IMR-90 (cell line): Measurements from ENCODE around the gene AK3. TPM values are rescaled to one million over a fixed set of nuclear protein-coding genes. Genes with fewer than 3 reads are reported as not detected.

ENCODE experiments used
- ATAC-seq: fragments of 200-7000 bp; cut with Tn5 transposase; 2 replicates; pipeline ENCODE4 v1.9.1; 2020; ENCODE audit warnings: low read depth, mild to moderate bottlenecking, moderate library complexity
- BruUV-seq: library from RNA; stranded (reverse); fragments of 400-500 nt; replicated peaks from 2 replicates; lab custom pipeline; 2021; lab: Mats Ljungman, UMichigan
- CTCF ChIA-PET: fragments of 300-600 bp; formaldehyde crosslinking; extraction: SDS; loops from one replicate; lab custom pipeline; 2021; ENCODE audit warnings: antibody characterized with exemption; lab: Yijun Ruan, JAX
- POLR2A ChIA-PET: fragments of 300-600 bp; sonication (Branson Sonifier 250); formaldehyde crosslinking; loops from one replicate; lab custom pipeline; 2022; ENCODE audit warnings: antibody characterized with exemption; ENCODE audit not compliant: unreplicated experiment; lab: Charles Lee
- DNase-seq: peaks from one replicate; pipeline ENCODE4 v3.0.0; 2013
- H2AFZ ChIP-seq: replicated peaks from 2 replicates; pipeline ENCODE3; 2013; ENCODE audit warnings: low read length, mild to moderate bottlenecking; ENCODE audit not compliant: poor library complexity
- H2AK5ac ChIP-seq: 2 replicates; pipeline ENCODE4 v1.6.1; 2013; ENCODE audit warnings: low read depth, low read length, inconsistent platforms
- H2AK9ac ChIP-seq: replicated peaks from 2 replicates; pipeline ENCODE3; 2013; ENCODE audit warnings: mild to moderate bottlenecking, low read depth, low read length, moderate library complexity; ENCODE audit not compliant: poor library complexity
- H2BK120ac ChIP-seq: 2 replicates; pipeline ENCODE4 v1.6.1; 2013; ENCODE audit warnings: low read depth, low read length, inconsistent platforms
- H2BK15ac ChIP-seq: 3 replicates; pipeline ENCODE4 v1.6.1; 2013; ENCODE audit warnings: low read depth, low read length, inconsistent platforms
- H2BK20ac ChIP-seq: 2 replicates; pipeline ENCODE4 v1.6.1; 2013; ENCODE audit warnings: low read depth, mild to moderate bottlenecking, inconsistent platforms, low read length, moderate library complexity
- H2BK5ac ChIP-seq: 2 replicates; pipeline ENCODE4 v1.6.1; 2013; ENCODE audit warnings: mild to moderate bottlenecking, low read depth, low read length, inconsistent platforms; ENCODE audit not compliant: poor library complexity, severe bottlenecking
- H3K14ac ChIP-seq: replicated peaks from 2 replicates; pipeline ENCODE4 v1.6.1; 2013; ENCODE audit warnings: low read depth, low read length, inconsistent platforms
- H3K18ac ChIP-seq: 2 replicates; pipeline ENCODE4 v1.6.1; 2013; ENCODE audit warnings: low read depth, low read length, control low read depth
- H3K23ac ChIP-seq: 2 replicates; pipeline ENCODE4 v1.6.1; 2013; ENCODE audit warnings: low read depth, low read length, inconsistent platforms
- H3K27ac ChIP-seq: 2 replicates; pipeline ENCODE4 v1.5.1; 2013; ENCODE audit warnings: mild to moderate bottlenecking, control low read depth, low read length; ENCODE audit not compliant: insufficient read depth
- H3K27me3 ChIP-seq: 2 replicates; pipeline ENCODE4 v1.6.1; 2013; ENCODE audit warnings: low read length; ENCODE audit not compliant: control insufficient read depth, insufficient read depth
- H3K36me3 ChIP-seq: 2 replicates; pipeline ENCODE4 v1.6.1; 2013; ENCODE audit warnings: low read length, mixed read lengths; ENCODE audit not compliant: control insufficient read depth, insufficient read depth
- H3K4ac ChIP-seq: 2 replicates; pipeline ENCODE4 v1.6.1; 2013; ENCODE audit warnings: low read depth, low read length, inconsistent platforms
- H3K4me1 ChIP-seq: 2 replicates; pipeline ENCODE4 v1.6.1; 2013; ENCODE audit warnings: low read length, mixed read lengths; ENCODE audit not compliant: control insufficient read depth, insufficient read depth
- H3K4me2 ChIP-seq: 2 replicates; pipeline ENCODE4 v1.6.1; 2013; ENCODE audit warnings: low read depth, mild to moderate bottlenecking, control low read depth, low read length, moderate library complexity
- H3K4me3 ChIP-seq: 2 replicates; pipeline ENCODE4 v1.5.1; 2013; ENCODE audit warnings: low read depth, mild to moderate bottlenecking, control low read depth, low read length, moderate library complexity; ENCODE audit not compliant: insufficient read depth
- H3K56ac ChIP-seq: 2 replicates; pipeline ENCODE4 v1.6.1; 2013; ENCODE audit warnings: low read length, inconsistent platforms; ENCODE audit not compliant: insufficient read depth; ENCODE audit errors: extremely low read depth
- H3K79me1 ChIP-seq, 2 experiments: 2 replicates each; pipeline ENCODE4 v1.6.1; 2013; ENCODE audit warnings: low read length in 2 of 2, inconsistent platforms in 1 of 2, low read depth in 1 of 2
- H3K9ac ChIP-seq: 2 replicates; pipeline ENCODE4 v1.6.1; 2013; ENCODE audit warnings: low read depth, low read length, control low read depth
- H3K9me1 ChIP-seq: 2 replicates; pipeline ENCODE4 v1.6.1; 2013; ENCODE audit warnings: low read length, inconsistent platforms; ENCODE audit not compliant: insufficient read depth
- H3K9me3 ChIP-seq: 2 replicates; pipeline ENCODE4 v1.6.1; 2013; ENCODE audit warnings: low read length; ENCODE audit not compliant: control insufficient read depth, insufficient read depth
- H4K20me1 ChIP-seq: 2 replicates; pipeline ENCODE4 v1.6.1; 2013; ENCODE audit warnings: low read length, inconsistent platforms; ENCODE audit not compliant: insufficient read depth
- H4K5ac ChIP-seq: 2 replicates; pipeline ENCODE4 v1.6.1; 2013; ENCODE audit warnings: mild to moderate bottlenecking, low read depth, low read length, control low read depth
- H4K8ac ChIP-seq, 2 experiments: 2 replicates each; pipeline ENCODE4 v1.6.1; 2013; ENCODE audit warnings: low read depth in 2 of 2, low read length in 2 of 2, control low read depth in 1 of 2, inconsistent platforms in 1 of 2
- H4K91ac ChIP-seq: 2 replicates; pipeline ENCODE4 v1.6.1; 2013; ENCODE audit warnings: low read depth, low read length, inconsistent platforms; ENCODE audit not compliant: insufficient read depth
- BHLHE40 ChIP-seq: fragments of 150-350 bp; IDR thresholded peaks from 2 replicates; pipeline ENCODE4 v1.6.1; 2016; ENCODE audit warnings: mild to moderate bottlenecking, low read depth, low read length
- CEBPB ChIP-seq: IDR thresholded peaks from 2 replicates; pipeline ENCODE4 v1.6.1; 2012; ENCODE audit warnings: low read depth, low read length, improper control_type of control experiment
- CHD1 ChIP-seq: IDR thresholded peaks from 2 replicates; pipeline ENCODE4 v1.6.1; 2012; ENCODE audit warnings: low read depth, low read length, improper control_type of control experiment
- FOS ChIP-seq: fragments of 150-350 bp; IDR thresholded peaks from 2 replicates; pipeline ENCODE4 v1.6.1; 2016; ENCODE audit warnings: low read depth, low read length
- MAFK ChIP-seq: IDR thresholded peaks from 2 replicates; pipeline ENCODE4 v1.6.1; 2012; ENCODE audit warnings: low read depth, low read length, improper control_type of control experiment
- MAZ ChIP-seq: IDR thresholded peaks from 2 replicates; pipeline ENCODE4 v1.6.1; 2012; ENCODE audit warnings: low read depth, mild to moderate bottlenecking, low read length, improper control_type of control experiment, moderate library complexity, borderline replicate concordance
- MXI1 ChIP-seq: IDR thresholded peaks from 2 replicates; pipeline ENCODE4 v1.6.1; 2012; ENCODE audit warnings: low read depth, mild to moderate bottlenecking, low read length, moderate library complexity, borderline replicate concordance
- POLR2A ChIP-seq: IDR thresholded peaks from 2 replicates; pipeline ENCODE4 v1.6.1; 2012; ENCODE audit warnings: mild to moderate bottlenecking, low read depth, low read length
- RAD21 ChIP-seq: IDR thresholded peaks from 2 replicates; pipeline ENCODE4 v1.6.1; 2012; ENCODE audit warnings: low read length, improper control_type of control experiment
- RCOR1 ChIP-seq: IDR thresholded peaks from 2 replicates; pipeline ENCODE4 v1.6.1; 2012; ENCODE audit warnings: mild to moderate bottlenecking, low read length, improper control_type of control experiment; ENCODE audit not compliant: insufficient replicate concordance
- RFX5 ChIP-seq: IDR thresholded peaks from 2 replicates; pipeline ENCODE4 v1.8.0; 2012; ENCODE audit warnings: low read depth, mild to moderate bottlenecking, low read length, moderate library complexity
- SMC3 ChIP-seq: fragments of 150-350 bp; IDR thresholded peaks from 2 replicates; pipeline ENCODE4 v1.6.1; 2016; ENCODE audit warnings: low read depth, mild to moderate bottlenecking, antibody characterized with exemption, low read length, moderate library complexity
- WGBS, 2 experiments: methylation state at CpG; one replicate each; pipeline versions ENCODE4 v1.1.5 to v1.1.7; 2013; ENCODE audit warnings: missing lambda C conversion rate in 2 of 2; ENCODE audit not compliant: insufficient read length in 1 of 2; ENCODE audit errors: extremely low coverage in 2 of 2; 5-methylcytosine and 5-hydroxymethylcytosine counted together
- dilution Hi-C: fragments of 300-500 bp; cut with HindIII; formaldehyde crosslinking; loops from one replicate; pipeline ENCODE4 v1.14.3; 2018; ENCODE audit warnings: low sequenced_read_pairs; ENCODE audit not compliant: unreplicated experiment
- in situ Hi-C: fragments of 300-500 bp; cut with MboI; formaldehyde crosslinking; loops from 3 replicates; pipeline ENCODE4 v1.14.3; 2019; ENCODE audit warnings: low sequenced_read_pairs, inconsistent platforms, mixed read lengths
- intact Hi-C: fragments of 100-400 bp; cut with micrococcal nuclease; formaldehyde crosslinking; loops from 2 replicates; pipeline ENCODE4 v1.10.0; 2022
- polyA plus RNA-seq, 3 experiments: library from polyadenylated mRNA; depleted of rRNA; stranded (reverse); fragments of >200 nt; gene quantifications; 2 replicates each; pipeline ENCODE4 v1.2.3, GENCODE V29; 2012; ENCODE audit warnings: low replicate concordance in 1 of 3
- total RNA-seq: library from RNA; depleted of rRNA; stranded (reverse); fragments of >200 nt; gene quantifications from 2 replicates; pipeline ENCODE4 v1.2.3, GENCODE V29; 2012
- TF ChIP-seq, protein P1 (sequence below): conservative IDR thresholded peaks from 2 replicates; pipeline ENCODE4 v1.5.1; 2012; ENCODE audit warnings: mild to moderate bottlenecking, low read depth, low read length, improper control_type of control experiment
- TF ChIP-seq, protein P2 (sequence below): fragments of 150-350 bp; IDR thresholded peaks from 2 replicates; pipeline ENCODE4 v1.6.1; 2017; ENCODE audit warnings: mild to moderate bottlenecking, antibody characterized with exemption, low read length, low read depth
- TF ChIP-seq, protein P3 (sequence below): fragments of 150-350 bp; IDR thresholded peaks from 2 replicates; pipeline ENCODE4 v1.6.1; 2016; ENCODE audit warnings: low read depth, mild to moderate bottlenecking, low read length, moderate library complexity, borderline replicate concordance

AK3 gene
- total and polyA plus RNA-seq, 2 of the 4 experiments (the other 2 are of a cell fraction) = 24.7 to 26.2 TPM

DNA sequence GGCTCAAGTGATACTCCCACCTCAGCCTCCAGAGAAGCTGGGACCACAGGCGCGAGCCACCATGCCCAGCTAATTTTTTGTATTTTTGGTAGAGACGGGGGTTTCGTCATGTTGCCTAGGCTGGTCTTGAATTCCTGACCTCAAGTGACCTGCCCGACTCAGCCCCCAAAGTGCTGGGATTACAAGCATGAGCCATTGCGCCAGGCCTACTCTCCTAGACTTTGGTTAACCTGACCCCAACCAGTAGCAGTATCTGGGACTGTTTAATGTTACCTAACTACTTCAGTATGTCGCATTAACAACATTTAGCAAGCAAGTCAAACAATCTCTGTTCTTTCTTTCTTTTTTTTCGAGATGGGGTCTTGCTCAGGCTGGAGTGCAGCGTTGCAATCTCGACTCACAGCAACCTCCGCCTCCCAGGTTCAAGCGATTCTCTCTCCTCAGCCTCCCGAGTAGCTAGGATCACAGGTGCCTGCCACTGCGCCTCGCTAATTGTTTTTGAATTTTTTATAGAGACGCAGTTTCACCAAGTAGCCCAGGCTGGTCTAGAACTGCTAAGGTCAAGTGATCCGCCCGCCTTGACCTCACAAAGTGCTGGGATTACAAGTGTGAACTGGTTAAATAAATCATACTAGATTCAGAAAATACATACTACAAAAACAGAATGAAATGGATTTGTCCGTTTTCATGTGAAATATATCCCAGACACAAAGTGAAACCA lies 2.0 kb downstream of the AK3 start:
- Histone ChIP-seq H3K79me1 (peaks cover 9 to 39% of the 10 kb centered on the region in 2 experiments; a peak in 3 of 4 replicates), H3K9ac (peak overlapping the region; percentile 75; the same call in 1 of the 2 replicates), H3K4me1 (peaks cover 7% of the 10 kb centered on the region; the same call in 1 of the 2 replicates), H3K4me3 (peak overlapping the region; percentile 94), H4K5ac (no peak overlapping the region; the same call in 1 of the 2 replicates), H2AFZ (no peak overlapping the region), H3K4me2 (peak overlapping the region; percentile 98), H2BK120ac (no peak overlapping the region), H3K23ac (peak overlapping the region; percentile 66; the same call in 1 of the 2 replicates), H4K8ac (0 out of 4 replicates have a peak overlapping the region, but pooled peaks of 1 of the 2 experiments have one; percentile 6), H2BK15ac (no peak overlapping the region), H3K36me3 (peaks cover 2% of the 10 kb centered on the region), H4K91ac (no peak overlapping the region), H3K9me3 (no peaks in the 10 kb centered on the region), H3K9me1 (peaks cover 6% of the 10 kb centered on the region), H3K56ac (no peak overlapping the region), H3K18ac (no peak overlapping the region), H2AK5ac (peak overlapping the region; percentile 70), H2BK5ac (no peak overlapping the region), H3K27ac (peak overlapping the region; percentile 38; the same call in 1 of the 2 replicates), H2BK20ac (no peak overlapping the region), H2AK9ac (no peak overlapping the region), H3K14ac (peak overlapping the region; percentile 37; the same call in 1 of the 2 replicates), H3K27me3 (no peaks in the 10 kb centered on the region), H4K20me1 (peaks cover 16% of the 10 kb centered on the region), H3K4ac (peak overlapping the region; percentile 55)
- no TSS peak for BruUV-seq
- TF ChIP-seq POLR2A = no peak
- TF ChIP-seq RAD21 = no peak
- no peak for TF ChIP-seq MAZ
- TF ChIP-seq, protein P1, sequence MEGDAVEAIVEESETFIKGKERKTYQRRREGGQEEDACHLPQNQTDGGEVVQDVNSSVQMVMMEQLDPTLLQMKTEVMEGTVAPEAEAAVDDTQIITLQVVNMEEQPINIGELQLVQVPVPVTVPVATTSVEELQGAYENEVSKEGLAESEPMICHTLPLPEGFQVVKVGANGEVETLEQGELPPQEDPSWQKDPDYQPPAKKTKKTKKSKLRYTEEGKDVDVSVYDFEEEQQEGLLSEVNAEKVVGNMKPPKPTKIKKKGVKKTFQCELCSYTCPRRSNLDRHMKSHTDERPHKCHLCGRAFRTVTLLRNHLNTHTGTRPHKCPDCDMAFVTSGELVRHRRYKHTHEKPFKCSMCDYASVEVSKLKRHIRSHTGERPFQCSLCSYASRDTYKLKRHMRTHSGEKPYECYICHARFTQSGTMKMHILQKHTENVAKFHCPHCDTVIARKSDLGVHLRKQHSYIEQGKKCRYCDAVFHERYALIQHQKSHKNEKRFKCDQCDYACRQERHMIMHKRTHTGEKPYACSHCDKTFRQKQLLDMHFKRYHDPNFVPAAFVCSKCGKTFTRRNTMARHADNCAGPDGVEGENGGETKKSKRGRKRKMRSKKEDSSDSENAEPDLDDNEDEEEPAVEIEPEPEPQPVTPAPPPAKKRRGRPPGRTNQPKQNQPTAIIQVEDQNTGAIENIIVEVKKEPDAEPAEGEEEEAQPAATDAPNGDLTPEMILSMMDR = no peak
- TF ChIP-seq CHD1 = no peak
- no peak for TF ChIP-seq MXI1
- no peak for TF ChIP-seq RCOR1
- TF ChIP-seq, protein P2, sequence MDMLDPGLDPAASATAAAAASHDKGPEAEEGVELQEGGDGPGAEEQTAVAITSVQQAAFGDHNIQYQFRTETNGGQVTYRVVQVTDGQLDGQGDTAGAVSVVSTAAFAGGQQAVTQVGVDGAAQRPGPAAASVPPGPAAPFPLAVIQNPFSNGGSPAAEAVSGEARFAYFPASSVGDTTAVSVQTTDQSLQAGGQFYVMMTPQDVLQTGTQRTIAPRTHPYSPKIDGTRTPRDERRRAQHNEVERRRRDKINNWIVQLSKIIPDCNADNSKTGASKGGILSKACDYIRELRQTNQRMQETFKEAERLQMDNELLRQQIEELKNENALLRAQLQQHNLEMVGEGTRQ = no peak
- no peak for TF ChIP-seq MAFK
- TF ChIP-seq, protein P3, sequence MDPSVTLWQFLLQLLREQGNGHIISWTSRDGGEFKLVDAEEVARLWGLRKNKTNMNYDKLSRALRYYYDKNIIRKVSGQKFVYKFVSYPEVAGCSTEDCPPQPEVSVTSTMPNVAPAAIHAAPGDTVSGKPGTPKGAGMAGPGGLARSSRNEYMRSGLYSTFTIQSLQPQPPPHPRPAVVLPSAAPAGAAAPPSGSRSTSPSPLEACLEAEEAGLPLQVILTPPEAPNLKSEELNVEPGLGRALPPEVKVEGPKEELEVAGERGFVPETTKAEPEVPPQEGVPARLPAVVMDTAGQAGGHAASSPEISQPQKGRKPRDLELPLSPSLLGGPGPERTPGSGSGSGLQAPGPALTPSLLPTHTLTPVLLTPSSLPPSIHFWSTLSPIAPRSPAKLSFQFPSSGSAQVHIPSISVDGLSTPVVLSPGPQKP = no peak
- no peak for TF ChIP-seq BHLHE40
- TF ChIP-seq RFX5 = no peak
- TF ChIP-seq CEBPB = no peak
- TF ChIP-seq FOS = no peak
- TF ChIP-seq SMC3 = no peak
- ChIA-PET POLR2A (no interaction called here), CTCF (no interaction called here)
- DNase-seq (peak; percentile 14), ATAC-seq (no peak)
- dilution Hi-C loops (no loop called here), intact Hi-C loops (no loop called here), in situ Hi-C loops (no loop called here)
- 100% methylated on average over 4 of the region's 19 CpGs; no CpG with 5 or more reads in 1 of the 2 experiments for WGBS, 2 experiments
